Kidney epithelial cell (primary cell): ENCODE data around the gene CISD3. TPM values are rescaled to one million over a fixed set of nuclear protein-coding genes. Genes with fewer than 3 reads are reported as not detected.

Source experiments
- DNase-seq: peaks from one replicate; pipeline ENCODE4 v3.0.0-alpha.2; 2010; ENCODE audit warnings: low read depth
- H3K27me3 ChIP-seq: 2 replicates; pipeline ENCODE4 v1.6.0; 2011; ENCODE audit warnings: low read length; ENCODE audit not compliant: control insufficient read depth, insufficient read depth
- H3K36me3 ChIP-seq: 2 replicates; pipeline ENCODE4 v1.5.1; 2011; ENCODE audit warnings: low read length; ENCODE audit not compliant: control insufficient read depth, insufficient read depth
- H3K4me3 ChIP-seq: 2 replicates; pipeline ENCODE4 v1.5.1; 2011; ENCODE audit warnings: low read depth, mild to moderate bottlenecking, control low read depth, low read length
- CTCF ChIP-seq: IDR thresholded peaks from 2 replicates; pipeline ENCODE4 v1.5.1; 2011; ENCODE audit warnings: mild to moderate bottlenecking, moderate library complexity, low read length, control low read depth, inconsistent platforms; ENCODE audit not compliant: insufficient read depth, poor library complexity, severe bottlenecking
- total RNA-seq: library from RNA; depleted of rRNA; stranded (reverse); fragments of >200 nt; gene quantifications from 2 replicates; pipeline ENCODE4 v1.2.3, GENCODE V29; 2015

The CISD3 gene
- total RNA-seq, 1 donor from 2014 or later: 4.1 TPM

GRCh38 chr17:38762231-38762630 lies 32.1 kb downstream of the CISD3 start:
- DNase-seq: no peak
- TF ChIP-seq CTCF: no peak
- H3K4me3 ChIP-seq: no peak overlapping the region

GRCh38 chr17:38766341-38766740 lies 36.2 kb downstream of the CISD3 start:
- no peak for TF ChIP-seq CTCF
- H3K27me3 ChIP-seq: no peaks in the 10 kb centered on the region
- H3K36me3 ChIP-seq: peaks cover 6% of the 10 kb centered on the region

More at GRCh38 chr17:38762231-38762630, 32.1 kb downstream of the CISD3 start:
- Histone ChIP-seq H3K27me3 (no peaks in the 10 kb centered on the region), H3K36me3 (peaks cover 6% of the 10 kb centered on the region)

GRCh38 chr17:38768417-38768816 lies 38.3 kb downstream of the CISD3 start:
- Histone ChIP-seq H3K27me3 (no peaks in the 10 kb centered on the region), H3K4me3 (no peak overlapping the region), H3K36me3 (peaks cover 4% of the 10 kb centered on the region)
- no peak for DNase-seq
- no peak for TF ChIP-seq CTCF

More at GRCh38 chr17:38766341-38766740, 36.2 kb downstream of the CISD3 start:
- H3K4me3 ChIP-seq: no peak overlapping the region
- no peak for DNase-seq

DNA sequence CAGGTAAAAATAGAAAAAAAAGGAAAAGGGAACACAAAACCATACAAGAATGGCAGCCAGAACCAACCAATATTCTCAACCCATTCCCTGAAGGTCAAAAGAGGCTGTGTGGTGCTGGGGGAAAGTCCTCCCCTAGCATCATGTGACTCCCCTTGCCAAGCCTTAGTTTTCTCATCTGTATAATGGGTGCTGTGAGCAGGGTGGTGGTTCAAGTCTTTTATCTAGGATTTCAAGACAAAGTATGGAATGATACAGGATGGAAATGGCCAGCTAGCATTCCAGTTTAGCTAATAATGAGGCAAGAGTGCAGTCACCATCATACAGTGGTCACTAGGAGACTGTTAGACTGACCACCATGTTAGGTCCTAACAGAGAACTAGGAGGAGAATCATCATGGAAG lies 43.1 kb downstream of the CISD3 start:
- H3K4me3 ChIP-seq: no peak overlapping the region
- no peaks in the 10 kb centered on the region for H3K27me3 ChIP-seq
- no peak for DNase-seq
- TF ChIP-seq CTCF: no peak
- peaks cover 1% of the 10 kb centered on the region for H3K36me3 ChIP-seq

GRCh38 chr17:38777641-38778250 lies 47.6 kb downstream of the CISD3 start:
- no peak for TF ChIP-seq CTCF
- H3K36me3 ChIP-seq: peaks cover 3% of the 10 kb centered on the region
- DNase-seq: no peak
- H3K27me3 ChIP-seq: no peaks in the 10 kb centered on the region
- no peak overlapping the region for H3K4me3 ChIP-seq
